ENCODE results near the gene CYB5R3.
A peak's percentile ranks its signal among the peaks of the same experiment; 100 is the strongest.

The CYB5R3 gene

GRCh38 chr22:42649246-42650099 is at the start of gene CYB5R3:
Gene CYB5R3, minus strand, starts transcription at chr22:42649392. Its CDS starts 77 bp downstream, at chr22:42649315.
- no peak for TF ChIP-seq Cebpa-rat (IDR thresholded peaks at IDR 0.05)

GRCh38 chr22:42697542-42698013 is 48.4 kb upstream of the CYB5R3 start:
- Histone ChIP-seq H3K9ac (no peak overlapping the region), H3K4me3 (no peak overlapping the region), H3K4me1 (peaks cover 54% of the 10 kb centered on the region), H4K20me1 (no peaks in the 10 kb centered on the region), H3K27me3 (no peaks in the 10 kb centered on the region), H3K36me3 (no peaks in the 10 kb centered on the region), H3K9me3 (no peaks in the 10 kb centered on the region), H3K27ac (no peak overlapping the region), H3K4me2 (no peak overlapping the region)
- TF ChIP-seq Cebpa-rat (IDR thresholded peaks at IDR 0.05) = no peak

More at GRCh38 chr22:42649246-42650099, at the start of gene CYB5R3:
- H4K20me1 ChIP-seq = peaks cover 45% of the 10 kb centered on the region
- no peaks in the 10 kb centered on the region for H3K36me3 ChIP-seq
- peak within 1 kb of the TSS; percentile 83 for H3K4me3 ChIP-seq
- H3K9ac ChIP-seq = peak within 1 kb of the TSS; percentile 88
- peak within 1 kb of the TSS; percentile 75 for H3K4me2 ChIP-seq
- peak within 1 kb of the TSS; percentile 83 for H3K27ac ChIP-seq
- peaks cover 42% of the 10 kb centered on the region for H3K4me1 ChIP-seq
- H3K9me3 ChIP-seq = no peaks in the 10 kb centered on the region
- H3K27me3 ChIP-seq = no peaks in the 10 kb centered on the region

- peak overlapping the region; percentile 70 for H3K4me2 ChIP-seq
- no peak overlapping the region for H3K27ac ChIP-seq
- H3K36me3 ChIP-seq = no peaks in the 10 kb centered on the region
- no peaks in the 10 kb centered on the region for H3K9me3 ChIP-seq
- H4K20me1 ChIP-seq = no peaks in the 10 kb centered on the region
- H3K27me3 ChIP-seq = no peaks in the 10 kb centered on the region
- no peak for TF ChIP-seq Cebpa-rat (IDR thresholded peaks at IDR 0.05)
- H3K4me3 ChIP-seq = no peak overlapping the region
- peaks cover 65% of the 10 kb centered on the region for H3K4me1 ChIP-seq
- H3K9ac ChIP-seq = no peak overlapping the region
Observed at GRCh38 chr22:42696331-42696967, 47.3 kb upstream of the CYB5R3 start.

- H3K4me2 ChIP-seq = peak overlapping the region; percentile 70
- no peaks in the 10 kb centered on the region for H3K36me3 ChIP-seq
- no peaks in the 10 kb centered on the region for H4K20me1 ChIP-seq
- no peaks in the 10 kb centered on the region for H3K27me3 ChIP-seq
- peaks cover 73% of the 10 kb centered on the region for H3K4me1 ChIP-seq
- no peak for TF ChIP-seq Cebpa-rat (IDR thresholded peaks at IDR 0.05)
- H3K9ac ChIP-seq = no peak overlapping the region
- no peaks in the 10 kb centered on the region for H3K9me3 ChIP-seq
- H3K27ac ChIP-seq = peak overlapping the region; percentile 19; the same call in 1 of the 2 replicates
- no peak overlapping the region for H3K4me3 ChIP-seq
Observed at GRCh38 chr22:42695294-42695693, 46.1 kb upstream of the CYB5R3 start.

GRCh38 chr22:42693763-42694683 is 44.8 kb upstream of the CYB5R3 start:
- no peak for TF ChIP-seq Cebpa-rat (IDR thresholded peaks at IDR 0.05)
- no peaks in the 10 kb centered on the region for H3K27me3 ChIP-seq
- H4K20me1 ChIP-seq = no peaks in the 10 kb centered on the region
- H3K9ac ChIP-seq = no peak overlapping the region
- H3K27ac ChIP-seq = no peak overlapping the region; the same call in 1 of the 2 replicates
- no peaks in the 10 kb centered on the region for H3K36me3 ChIP-seq
- peak overlapping the region; percentile 70 for H3K4me2 ChIP-seq
- H3K4me1 ChIP-seq = peaks cover 81% of the 10 kb centered on the region
- H3K9me3 ChIP-seq = no peaks in the 10 kb centered on the region
- H3K4me3 ChIP-seq = no peak overlapping the region

GRCh38 chr22:42693055-42693762 is 44.0 kb upstream of the CYB5R3 start:
- peak overlapping the region; percentile 76 for H3K27ac ChIP-seq
- H3K4me3 ChIP-seq = no peak overlapping the region
- no peak overlapping the region for H3K9ac ChIP-seq
- no peak for TF ChIP-seq Cebpa-rat (IDR thresholded peaks at IDR 0.05)
- no peaks in the 10 kb centered on the region for H4K20me1 ChIP-seq
- H3K27me3 ChIP-seq = no peaks in the 10 kb centered on the region
- H3K9me3 ChIP-seq = no peaks in the 10 kb centered on the region
- peak overlapping the region; percentile 90 for H3K4me2 ChIP-seq
- no peaks in the 10 kb centered on the region for H3K36me3 ChIP-seq
- H3K4me1 ChIP-seq = peaks cover 89% of the 10 kb centered on the region

GRCh38 chr22:42692239-42693054 is 43.3 kb upstream of the CYB5R3 start:
- Histone ChIP-seq H3K27ac (peak overlapping the region; percentile 76), H4K20me1 (no peaks in the 10 kb centered on the region), H3K36me3 (no peaks in the 10 kb centered on the region), H3K4me2 (peak overlapping the region; percentile 90), H3K4me1 (peaks cover 96% of the 10 kb centered on the region), H3K9me3 (no peaks in the 10 kb centered on the region), H3K27me3 (no peaks in the 10 kb centered on the region), H3K9ac (peak overlapping the region; percentile 49; the same call in 1 of the 2 replicates), H3K4me3 (peak overlapping the region; percentile 20; the same call in 1 of the 2 replicates)
- no peak for TF ChIP-seq Cebpa-rat (IDR thresholded peaks at IDR 0.05)

GRCh38 chr22:42691440-42691839 is 42.2 kb upstream of the CYB5R3 start:
- H3K4me2 ChIP-seq = peak overlapping the region; percentile 90

More at GRCh38 chr22:42691440-42691839, 42.2 kb upstream of the CYB5R3 start:
- Histone ChIP-seq H3K27me3 (no peaks in the 10 kb centered on the region), H3K27ac (0 out of 2 replicates have a peak overlapping the region, but pooled peaks have one; percentile 76), H3K9ac (0 out of 2 replicates have a peak overlapping the region, but pooled peaks have one; percentile 49), H3K4me1 (peaks cover 96% of the 10 kb centered on the region), H4K20me1 (no peaks in the 10 kb centered on the region), H3K36me3 (no peaks in the 10 kb centered on the region), H3K9me3 (no peaks in the 10 kb centered on the region), H3K4me3 (no peak overlapping the region)
- no peak for TF ChIP-seq Cebpa-rat (IDR thresholded peaks at IDR 0.05)

All from BLaER1 (cell line).